ENCODE measurements around the gene TMEM38B. TPM values are rescaled to one million over a fixed set of nuclear protein-coding genes. Genes with fewer than 3 reads are reported as not detected.
"Not testable (repeated sequence)": the region's sequence is repeated elsewhere in the genome, so short reads cannot be mapped to it uniquely, and the experiment has no call there.

The TMEM38B gene
- total RNA-seq, 4 donors from 2014 or later = 5.6 to 11.3 (median 9.4) TPM

GRCh38 chr9:105713260-105714019, 19.1 kb downstream of the TMEM38B start:
- WGBS, 2 donors = 92 to 94% methylated on average over 6 to 8 of the region's 11 CpGs
- no peak overlapping the region for H3K4me3 ChIP-seq (ENCODE audit: low read depth, poor library complexity, severe bottlenecking)
- no peak for DNase-seq (ENCODE audit: low spot score in 2 of 2)
- TF ChIP-seq POLR2A (IDR thresholded peaks at IDR 0.05) (no peak), CTCF (IDR thresholded peaks at IDR 0.05) (no peak)
- intact Hi-C loops (cut with DNase I; ENCODE audit: low total_unique reads) = no loop called here

GRCh38 chr9:105714020-105714331, 19.6 kb downstream of the TMEM38B start:
- intact Hi-C loops (cut with DNase I; ENCODE audit: low total_unique reads) = no loop called here
- TF ChIP-seq CTCF (IDR thresholded peaks at IDR 0.05) = no peak
- WGBS, 2 donors = 92% methylated on average over 2 of the region's 2 CpGs; no CpG with 5 or more reads in 1 of the 2 donors
- DNase-seq (ENCODE audit: low spot score in 2 of 2) = no peak
- H3K4me3 ChIP-seq (ENCODE audit: low read depth, poor library complexity, severe bottlenecking) = no peak overlapping the region

GRCh38 chr9:105716146-105716545, 21.8 kb downstream of the TMEM38B start:
- H3K4me3 ChIP-seq (ENCODE audit: low read depth, poor library complexity, severe bottlenecking) = no peak overlapping the region
- WGBS, 2 donors = 86 to 100% methylated on average over 1 of the region's 1 CpG
- DNase-seq (ENCODE audit: low spot score in 2 of 2) = no peak
- intact Hi-C loops (cut with DNase I; ENCODE audit: low total_unique reads) = no loop called here
- no peak for TF ChIP-seq POLR2A (IDR thresholded peaks at IDR 0.05)

- intact Hi-C loops (cut with DNase I; ENCODE audit: low total_unique reads) = no loop called here
- no peak for DNase-seq (ENCODE audit: low spot score in 2 of 2)
- H3K4me3 ChIP-seq (ENCODE audit: low read depth, poor library complexity, severe bottlenecking) = no peak overlapping the region
- 86 to 89% methylated on average over 3 of the region's 3 CpGs for WGBS, 2 donors
- TF ChIP-seq POLR2A (IDR thresholded peaks at IDR 0.05) (no peak), CTCF (IDR thresholded peaks at IDR 0.05) (no peak)
Observed at GRCh38 chr9:105722099-105722498, 27.8 kb downstream of the TMEM38B start.

- TF ChIP-seq CTCF (IDR thresholded peaks at IDR 0.05) (no peak), POLR2A (IDR thresholded peaks at IDR 0.05) (no peak)
- no peak overlapping the region for H3K4me3 ChIP-seq (ENCODE audit: low read depth, poor library complexity, severe bottlenecking)
- no peak for DNase-seq (ENCODE audit: low spot score in 2 of 2)
- 94% methylated on average over 2 of the region's 2 CpGs for WGBS, 2 donors
- intact Hi-C loops (cut with DNase I; ENCODE audit: low total_unique reads) = no loop called here
Observed at GRCh38 chr9:105725370-105725769, 31.0 kb downstream of the TMEM38B start.

- 95 to 98% methylated on average over 5 of the region's 5 CpGs for whole genome bisulfite sequencing, 2 donors
- intact Hi-C loops (cut with DNase I; ENCODE audit: low total_unique reads); H3K4me3 ChIP-seq (ENCODE audit: low read depth, poor library complexity, severe bottlenecking); DNase-seq (ENCODE audit: low spot score in 2 of 2): not testable (repeated sequence)
Observed at GRCh38 chr9:105728230-105728629, 33.9 kb downstream of the TMEM38B start.

- 96 to 100% methylated on average over 2 of the region's 2 CpGs for WGBS, 2 donors
- intact Hi-C loops (cut with DNase I; ENCODE audit: low total_unique reads); DNase-seq (ENCODE audit: low spot score in 2 of 2); H3K4me3 ChIP-seq (ENCODE audit: low read depth, poor library complexity, severe bottlenecking): not testable (repeated sequence)
Observed at GRCh38 chr9:105731420-105731819, 37.1 kb downstream of the TMEM38B start.
